Endothelial cell of umbilical vein (primary cell): ENCODE results near the gene COL4A1. TPM values are rescaled to one million over a fixed set of nuclear protein-coding genes. Genes with fewer than 3 reads are reported as not detected.

ENCODE experiments used
- BruUV-seq: library from RNA; stranded (reverse); fragments of 400-500 nt; replicated peaks from 2 replicates; lab custom pipeline; 2021; lab: Mats Ljungman, UMichigan
- CTCF ChIA-PET: fragments of 300-600, 350-600 bp; sonication (Branson Sonifier 250); formaldehyde crosslinking; loops from one replicate; lab custom pipeline; 2021; ENCODE audit warnings: antibody characterized with exemption, inconsistent platforms; lab: Charles Lee
- POLR2A ChIA-PET: fragments of 300-600, 350-600 bp; sonication (Branson Sonifier 250); formaldehyde crosslinking; loops from one replicate; lab custom pipeline; 2021; ENCODE audit warnings: antibody characterized with exemption, inconsistent platforms; lab: Charles Lee
- DNase-seq: peaks from one replicate; pipeline ENCODE4 v3.0.0-alpha.2; 2011; ENCODE audit warnings: low read depth, low spot score
- FAIRE-seq: peaks from 2 replicates; lab custom pipeline; 2011; peaks lifted over from hg19 to GRCh38; lab: Jason Lieb, UNC
- H2AFZ ChIP-seq: 2 replicates; pipeline ENCODE4 v1.6.0; 2012; ENCODE audit warnings: low read depth, low read length, control low read depth, inconsistent platforms
- H3K27ac ChIP-seq: 2 replicates; pipeline ENCODE4 v1.5.1; 2011; ENCODE audit warnings: low read depth, mild to moderate bottlenecking, control low read depth, low read length, moderate library complexity; ENCODE audit not compliant: insufficient read depth
- H3K27me3 ChIP-seq, 2 experiments: 2 replicates each; pipeline versions ENCODE4 v1.6.0 to v1.6.1; 2011; ENCODE audit warnings: low read length in 2 of 2, mixed read lengths in 1 of 2; ENCODE audit not compliant: control insufficient read depth in 2 of 2, insufficient read depth in 2 of 2
- H3K36me3 ChIP-seq, 2 experiments: 2 replicates in 1 of 2; 3 replicates in 1 of 2; pipeline ENCODE4 v1.5.1; 2011; ENCODE audit warnings: low read length in 2 of 2, mild to moderate bottlenecking in 1 of 2, moderate library complexity in 1 of 2; ENCODE audit not compliant: control insufficient read depth in 2 of 2, insufficient read depth in 2 of 2; ENCODE audit errors: extremely low read depth in 1 of 2
- H3K4me1 ChIP-seq: 3 replicates; pipeline ENCODE4 v1.5.1; 2011; ENCODE audit warnings: mild to moderate bottlenecking, low read length; ENCODE audit not compliant: control insufficient read depth, insufficient read depth; ENCODE audit errors: extremely low read depth
- H3K4me2 ChIP-seq: 2 replicates; pipeline ENCODE4 v1.6.1; 2011; ENCODE audit warnings: low read length, control low read depth, mixed read lengths; ENCODE audit not compliant: insufficient read depth
- H3K4me3 ChIP-seq, 3 experiments: fragments of 200-600 bp in 1 of 3; sonication (generic), shearing (Covaris generic) in 1 of 3; replicated peaks in 1 of 3; 2 replicates each; pipeline ENCODE4 v1.5.1; 2011 to 2016; ENCODE audit warnings: control low read depth in 3 of 3, low read length in 3 of 3, mild to moderate bottlenecking in 2 of 3, inconsistent platforms in 1 of 3, low read depth in 1 of 3, moderate library complexity in 1 of 3; ENCODE audit not compliant: insufficient read depth in 1 of 3
- H3K79me2 ChIP-seq: 2 replicates; pipeline ENCODE4 v1.6.0; 2012; ENCODE audit warnings: low read length, inconsistent platforms; ENCODE audit not compliant: control insufficient read depth, insufficient read depth
- H3K9ac ChIP-seq: replicated peaks from 2 replicates; pipeline ENCODE3; 2011; ENCODE audit warnings: low read length, control low read depth; ENCODE audit not compliant: insufficient read depth; ENCODE audit errors: extremely low read depth
- H3K9me1 ChIP-seq: replicated peaks from 3 replicates; pipeline ENCODE4 v1.6.0; 2011; ENCODE audit warnings: mild to moderate bottlenecking, low read length; ENCODE audit not compliant: control insufficient read depth, insufficient read depth; ENCODE audit errors: extremely low read depth
- H3K9me3 ChIP-seq: replicated peaks from 2 replicates; pipeline ENCODE4 v1.5.1; 2012; ENCODE audit warnings: low read length, inconsistent platforms; ENCODE audit not compliant: control insufficient read depth, insufficient read depth
- H4K20me1 ChIP-seq: replicated peaks from 2 replicates; pipeline ENCODE3; 2011; ENCODE audit warnings: mild to moderate bottlenecking, low read length; ENCODE audit not compliant: control insufficient read depth, insufficient read depth; ENCODE audit errors: extremely low read depth
- FOS ChIP-seq: IDR thresholded peaks from 2 replicates; pipeline ENCODE4 v1.6.1; 2011; ENCODE audit warnings: mild to moderate bottlenecking, low read length, moderate library complexity, borderline replicate concordance; ENCODE audit not compliant: insufficient read depth
- MYC ChIP-seq: IDR thresholded peaks from one replicate; pipeline ENCODE4 v1.6.1; 2011; ENCODE audit warnings: mild to moderate bottlenecking, low read depth, low read length
- POLR2A ChIP-seq: IDR thresholded peaks from 2 replicates; pipeline ENCODE4 v1.6.1; 2012; ENCODE audit warnings: low read depth, mild to moderate bottlenecking, control low read depth, low read length
- POLR2AphosphoS5 ChIP-seq: IDR thresholded peaks from 2 replicates; pipeline ENCODE4 v1.6.1; 2012; ENCODE audit warnings: low read depth, mild to moderate bottlenecking, control low read depth, low read length, moderate library complexity; ENCODE audit not compliant: insufficient read depth
- dilution Hi-C: fragments of 300-500 bp; cut with MboI; formaldehyde crosslinking; loops from one replicate; pipeline ENCODE4 v1.15.0; 2019; ENCODE audit warnings: low sequenced_read_pairs; ENCODE audit not compliant: extremely low pct_ligation_motif_present
- intact Hi-C: fragments of 100-400 bp; cut with micrococcal nuclease; formaldehyde crosslinking; loops from one replicate; pipeline ENCODE4 v1.10.0; 2022
- polyA plus RNA-seq, 4 experiments: library from polyadenylated mRNA; depleted of rRNA in 3 of 4; stranded (reverse) in 3 of 4; unstranded in 1 of 4; fragments of >200 nt; gene quantifications; 2 replicates each; pipeline versions ENCODE4 v1.2.1 to v1.2.3, GENCODE V29; 2011 to 2012; ENCODE audit warnings: missing spikeins in 1 of 4
- total RNA-seq: library from RNA; stranded (reverse); gene quantifications from 2 replicates; pipeline ENCODE4 v1.2.3, GENCODE V29; 2021
- TF ChIP-seq, protein P1 (sequence below): IDR thresholded peaks from 2 replicates; pipeline ENCODE4 v1.6.1; 2011; ENCODE audit not compliant: insufficient read depth, insufficient read length

The COL4A1 gene
- total and polyA plus RNA-seq, 2 donors (not counting 3 experiments of a cell fraction or from before 2014, with no cell fraction given), result 384 to 1,119 TPM

- dilution Hi-C loops, result no loop called here
- Histone ChIP-seq H3K9ac (no peak overlapping the region), H3K27me3 (no peaks in the 10 kb centered on the region), H3K4me1 (no peaks in the 10 kb centered on the region), H3K36me3 (peaks cover 22 to 57% of the 10 kb centered on the region in 2 experiments), H3K27ac (no peak overlapping the region), H3K9me3 (no peaks in the 10 kb centered on the region), H4K20me1 (no peaks in the 10 kb centered on the region), H3K79me2 (no peaks in the 10 kb centered on the region), H3K4me2 (no peak overlapping the region), H3K9me1 (no peaks in the 10 kb centered on the region), H3K4me3 (no peak overlapping the region), H2AFZ (no peak overlapping the region)
- ChIA-PET CTCF (no interaction called here), POLR2A (no interaction called here)
- TF ChIP-seq FOS (no peak), POLR2AphosphoS5 (no peak), MYC (no peak), POLR2A (no peak)
- TF ChIP-seq, protein P1, sequence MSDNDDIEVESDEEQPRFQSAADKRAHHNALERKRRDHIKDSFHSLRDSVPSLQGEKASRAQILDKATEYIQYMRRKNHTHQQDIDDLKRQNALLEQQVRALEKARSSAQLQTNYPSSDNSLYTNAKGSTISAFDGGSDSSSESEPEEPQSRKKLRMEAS, result no peak
- intact Hi-C loops, result no loop called here
- no TSS peak for BruUV-seq
- FAIRE-seq (no peak), DNase-seq (no peak)
Measured at GRCh38 chr13:110168999-110169933, 137.7 kb downstream of the COL4A1 start.

- dilution Hi-C loops (no loop called here), intact Hi-C loops (no loop called here)
- Histone ChIP-seq H3K36me3 (peaks cover 21 to 48% of the 10 kb centered on the region in 2 experiments), H3K79me2 (no peaks in the 10 kb centered on the region), H3K4me3 (no peak overlapping the region), H3K9me1 (no peaks in the 10 kb centered on the region), H3K27me3 (no peaks in the 10 kb centered on the region), H3K27ac (no peak overlapping the region), H3K9me3 (no peaks in the 10 kb centered on the region), H3K9ac (no peak overlapping the region), H4K20me1 (no peaks in the 10 kb centered on the region), H3K4me1 (no peaks in the 10 kb centered on the region), H2AFZ (no peak overlapping the region), H3K4me2 (no peak overlapping the region)
- no peak for TF ChIP-seq FOS
- CTCF ChIA-PET, result interaction anchor here (0.7 kb wide), 1 partner anchor 9 kb away, joined by 3 read pairs; no protein-coding TSS in a partner anchor
- BruUV-seq, result no TSS peak
- no peak for DNase-seq
- POLR2A ChIA-PET, result no interaction called here
- FAIRE-seq, result no peak
Measured at GRCh38 chr13:110166598-110166997, 140.4 kb downstream of the COL4A1 start.
